Activated CD8-positive, alpha-beta memory T cell treated with anti-CD3 and anti-CD28 coated beads for 4 hours (primary cell): ENCODE data around the gene PIMREG.

Experiments
- DNase-seq, 2 donors: peaks; one replicate each; pipeline ENCODE4 v3.0.0-alpha.2; 2020; ENCODE audit warnings: low read depth in 2 of 2

The PIMREG gene

DNA sequence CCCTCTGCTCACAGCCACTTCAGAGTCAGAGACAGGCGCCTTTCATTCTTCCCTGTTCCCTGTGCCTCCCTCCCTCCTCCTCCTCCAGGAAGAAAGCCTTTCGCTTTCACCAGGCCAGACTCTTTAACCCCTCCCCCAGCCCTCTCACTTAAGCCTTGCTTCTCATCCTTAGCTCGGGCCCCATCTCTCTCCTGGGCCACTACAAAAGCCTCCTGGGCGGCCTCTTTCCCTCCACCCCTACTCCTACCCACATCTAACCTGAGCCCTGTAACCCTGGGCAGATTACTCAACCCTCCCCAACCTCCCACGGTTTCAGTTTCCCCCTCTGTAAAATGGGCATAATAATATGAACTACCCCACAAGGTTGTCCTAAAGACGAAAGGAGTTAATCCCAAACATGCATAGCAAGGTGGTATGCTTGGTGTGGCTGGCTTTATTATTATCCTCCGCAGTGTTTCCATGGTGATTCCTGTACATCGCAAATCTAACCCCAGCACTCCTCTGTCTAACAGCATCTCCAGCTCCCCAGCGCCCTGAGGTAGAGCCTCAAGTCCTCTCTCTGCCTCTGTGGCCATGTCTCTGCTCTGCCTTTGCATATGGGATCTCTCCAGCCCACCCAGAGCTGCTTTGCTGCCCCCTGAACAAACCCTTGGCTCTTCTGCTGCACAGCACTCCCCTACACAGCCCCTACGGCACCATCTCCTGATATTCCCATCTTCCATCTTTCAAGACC, 17.7 kb downstream of the PIMREG start:
- DNase-seq = no peak

DNA sequence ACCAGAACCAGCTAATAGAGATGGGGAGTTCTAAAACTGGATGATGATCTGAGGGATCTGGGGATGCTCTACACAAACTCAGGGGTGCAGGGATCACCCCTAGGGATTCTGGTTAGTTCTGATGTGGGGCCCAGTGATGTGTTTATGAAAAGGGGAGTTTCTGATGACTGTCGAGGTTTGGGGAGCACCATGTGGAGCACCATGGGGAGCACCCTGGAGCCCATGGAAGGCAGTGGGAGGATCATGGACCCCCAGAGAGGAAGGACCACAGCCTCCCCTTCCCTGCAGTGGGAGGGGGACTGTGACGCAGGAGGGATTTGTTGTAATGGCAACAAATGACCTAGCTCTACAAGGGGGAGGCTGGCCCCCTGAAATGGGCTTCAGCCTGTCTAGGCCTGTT, 18.4 kb downstream of the PIMREG start:
- DNase-seq = no peak

DNA sequence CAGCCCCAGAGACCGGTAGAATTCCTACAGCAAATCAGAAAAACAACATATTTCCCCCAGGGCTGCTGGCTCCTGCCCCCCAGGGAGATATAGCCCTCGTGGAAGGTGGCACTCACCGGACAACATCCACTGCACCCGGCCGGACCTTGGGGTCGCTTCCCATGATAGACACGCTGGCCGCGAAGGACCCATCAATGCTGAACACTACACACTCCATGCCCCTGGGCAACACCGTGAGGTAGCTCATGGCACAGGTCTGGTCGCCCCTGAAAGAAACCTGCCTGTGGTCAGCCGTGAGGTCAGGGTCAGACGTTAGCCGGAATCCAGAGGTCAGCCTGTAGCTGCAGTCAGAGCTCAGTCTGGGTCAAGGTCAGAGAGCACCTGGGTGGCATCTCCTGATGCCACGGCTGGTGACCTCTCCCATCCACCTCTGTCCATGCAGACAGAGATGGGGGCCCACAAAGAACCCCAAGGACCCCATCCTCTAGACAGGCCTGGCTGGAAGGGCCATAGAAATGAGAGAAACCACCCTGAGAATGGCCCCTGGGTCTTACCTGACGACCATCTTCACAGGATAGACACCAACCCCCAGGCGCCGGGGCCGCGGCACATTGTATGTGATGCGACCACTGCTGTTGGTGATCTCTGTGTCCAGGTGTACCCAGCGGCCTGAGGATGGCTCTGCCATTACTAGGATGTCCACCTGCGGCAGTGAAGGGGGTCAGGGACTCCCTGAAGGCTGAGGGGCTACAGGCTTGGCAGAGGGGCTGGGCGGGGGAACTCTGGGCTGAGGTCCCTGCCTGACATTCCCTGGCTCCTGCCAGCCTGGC, 19.6 kb downstream of the PIMREG start:
- DNase-seq = no peak

DNA sequence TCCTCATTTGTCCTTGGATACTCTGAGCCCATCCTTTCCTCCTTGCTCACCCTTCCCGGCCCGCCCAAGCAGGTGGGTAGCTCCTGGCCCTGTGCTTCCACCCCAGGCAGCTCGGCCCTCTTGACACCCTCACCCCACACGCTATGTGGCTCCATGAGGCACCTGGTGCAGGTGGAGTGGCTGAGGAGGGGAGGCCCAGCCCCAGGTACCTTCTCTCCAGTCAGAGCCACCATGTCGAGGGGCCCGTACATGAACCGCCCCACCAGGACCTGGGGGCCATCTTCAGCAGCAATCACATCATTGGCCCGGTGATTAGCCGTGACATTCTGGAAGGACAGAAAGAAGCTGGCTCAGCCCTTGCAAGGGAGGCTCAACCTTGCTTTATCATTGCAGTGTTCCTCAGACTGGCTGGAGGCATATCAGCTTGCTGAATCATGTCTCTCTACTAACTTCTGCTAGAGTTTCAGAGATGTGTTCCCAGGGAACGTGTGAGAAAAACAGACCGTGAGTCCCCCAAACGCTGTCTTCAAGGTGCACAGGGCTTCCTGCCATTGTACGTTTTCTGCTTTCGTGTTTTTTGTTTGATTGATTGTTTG, 20.3 kb downstream of the PIMREG start:
- DNase-seq = no peak

DNA sequence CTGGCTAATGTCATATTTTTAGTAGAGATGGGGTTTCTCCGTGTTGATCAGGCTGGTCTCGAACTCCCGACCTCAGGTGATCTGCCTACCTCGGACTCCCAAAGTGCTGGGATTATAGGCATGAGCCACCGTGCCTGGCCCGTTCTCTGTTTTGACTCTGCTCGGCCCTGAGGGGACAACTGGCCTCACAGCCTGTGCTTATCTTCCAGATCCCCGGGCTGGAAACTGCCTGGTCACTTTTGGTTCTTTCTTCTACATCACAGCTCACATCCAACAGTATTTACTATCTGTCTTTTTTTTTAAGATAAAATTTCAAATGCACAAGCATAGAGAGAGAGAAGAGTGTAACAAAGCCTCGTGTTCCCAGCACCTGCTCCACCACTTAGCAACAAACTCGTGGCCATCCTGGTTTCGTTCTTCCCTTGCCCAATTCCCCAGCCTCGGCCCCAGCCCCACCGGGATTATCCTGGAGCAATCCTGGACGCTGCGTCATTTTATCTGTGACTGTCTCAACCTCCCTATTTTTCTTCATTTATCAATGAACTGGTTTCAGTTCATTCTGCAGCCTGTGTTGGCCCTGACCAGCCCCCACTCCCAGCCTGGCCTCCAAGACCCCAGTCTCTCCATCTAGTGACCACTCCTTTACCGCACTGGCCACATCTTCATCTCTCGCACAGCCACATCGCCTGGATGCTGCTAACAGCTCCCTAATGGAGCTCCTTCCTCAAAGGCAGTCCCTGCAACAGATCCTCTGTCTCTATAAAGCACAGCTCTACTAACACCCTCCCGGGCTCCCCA, 21.1 kb downstream of the PIMREG start:
- no peak for DNase-seq

DNA sequence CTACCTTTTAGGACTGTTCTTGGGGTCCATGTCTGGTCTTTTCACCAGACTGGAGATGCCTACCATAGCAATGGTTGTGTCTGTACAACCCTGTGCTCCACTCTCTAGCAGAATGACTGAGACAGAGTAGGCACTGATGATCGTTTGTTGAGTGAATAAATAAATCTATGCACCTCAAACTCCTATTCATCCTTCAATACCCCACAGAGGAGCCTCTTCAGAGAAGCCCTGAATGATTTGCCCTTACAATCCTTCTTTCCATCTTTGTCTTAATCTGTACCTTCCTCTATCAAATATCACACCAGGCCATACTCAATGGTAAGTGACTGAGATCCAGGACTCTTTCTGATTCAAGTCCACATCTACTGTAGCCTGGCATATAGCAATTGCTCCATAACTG, 23.3 kb downstream of the PIMREG start:
- no peak for DNase-seq

DNA sequence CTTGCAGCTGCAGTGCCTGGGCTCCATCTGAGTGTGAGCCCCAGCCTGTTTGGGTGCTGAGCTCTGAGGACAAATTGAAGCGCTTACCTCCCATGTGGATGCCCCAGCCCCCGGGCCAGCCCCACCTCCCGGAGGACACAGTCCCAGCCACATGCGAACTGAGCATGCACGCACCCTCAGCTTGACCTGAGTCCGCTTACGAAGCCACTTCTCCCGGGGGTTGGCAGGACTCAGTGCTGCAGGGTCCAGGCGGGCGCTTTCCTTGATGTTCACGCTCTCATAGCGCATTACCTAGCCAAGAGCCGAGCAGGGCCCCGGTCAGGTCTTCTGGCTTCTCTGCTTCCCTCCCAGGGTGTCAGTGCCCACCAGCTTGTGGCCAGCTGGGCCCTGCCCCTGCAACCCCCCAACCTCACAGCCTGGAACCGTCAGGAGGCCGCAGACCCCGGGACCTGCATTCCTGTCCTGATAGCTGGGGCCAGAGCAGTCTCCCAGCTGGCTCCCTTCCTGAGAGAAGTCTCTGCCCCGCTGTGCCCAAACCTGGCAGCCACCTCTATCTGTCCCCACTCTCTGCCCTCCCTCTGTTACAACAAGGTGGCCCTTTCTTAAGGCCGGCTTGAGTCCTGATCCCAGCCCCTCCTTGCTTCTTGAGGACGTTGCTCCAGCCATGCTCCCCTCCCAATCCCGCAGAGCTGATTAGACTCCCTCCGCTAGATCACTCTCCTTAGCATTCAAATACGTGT, 24.0 kb downstream of the PIMREG start:
- no peak for DNase-seq

DNA sequence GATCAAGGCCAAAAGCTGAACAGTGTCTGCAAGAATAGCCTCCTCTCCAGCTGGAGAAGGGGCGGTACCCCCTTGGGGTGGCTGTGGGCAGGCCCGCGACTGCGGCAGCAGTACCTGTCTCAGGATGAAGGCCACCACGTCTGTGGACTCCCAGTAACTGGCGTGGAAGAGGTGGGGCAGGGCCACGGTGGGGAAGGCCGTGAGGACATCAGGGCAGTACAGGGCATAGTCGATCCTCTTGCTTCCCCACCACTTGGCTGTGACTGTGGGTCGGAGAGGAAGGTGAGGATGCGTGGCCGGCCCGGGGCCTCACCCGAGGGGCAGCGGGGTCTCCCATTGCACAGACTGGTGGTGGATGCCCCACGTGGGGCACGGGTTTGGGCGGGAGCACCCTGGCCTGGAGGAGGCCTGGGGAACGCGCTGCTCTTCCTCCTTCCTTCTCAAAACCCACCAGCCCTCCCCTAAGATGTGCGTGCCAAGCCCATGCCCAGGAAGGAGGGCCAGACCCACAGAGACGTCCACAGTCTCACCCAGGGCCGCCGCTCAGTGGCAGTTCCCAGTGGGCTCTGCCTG, 26.0 kb downstream of the PIMREG start:
- DNase-seq = no peak

DNA sequence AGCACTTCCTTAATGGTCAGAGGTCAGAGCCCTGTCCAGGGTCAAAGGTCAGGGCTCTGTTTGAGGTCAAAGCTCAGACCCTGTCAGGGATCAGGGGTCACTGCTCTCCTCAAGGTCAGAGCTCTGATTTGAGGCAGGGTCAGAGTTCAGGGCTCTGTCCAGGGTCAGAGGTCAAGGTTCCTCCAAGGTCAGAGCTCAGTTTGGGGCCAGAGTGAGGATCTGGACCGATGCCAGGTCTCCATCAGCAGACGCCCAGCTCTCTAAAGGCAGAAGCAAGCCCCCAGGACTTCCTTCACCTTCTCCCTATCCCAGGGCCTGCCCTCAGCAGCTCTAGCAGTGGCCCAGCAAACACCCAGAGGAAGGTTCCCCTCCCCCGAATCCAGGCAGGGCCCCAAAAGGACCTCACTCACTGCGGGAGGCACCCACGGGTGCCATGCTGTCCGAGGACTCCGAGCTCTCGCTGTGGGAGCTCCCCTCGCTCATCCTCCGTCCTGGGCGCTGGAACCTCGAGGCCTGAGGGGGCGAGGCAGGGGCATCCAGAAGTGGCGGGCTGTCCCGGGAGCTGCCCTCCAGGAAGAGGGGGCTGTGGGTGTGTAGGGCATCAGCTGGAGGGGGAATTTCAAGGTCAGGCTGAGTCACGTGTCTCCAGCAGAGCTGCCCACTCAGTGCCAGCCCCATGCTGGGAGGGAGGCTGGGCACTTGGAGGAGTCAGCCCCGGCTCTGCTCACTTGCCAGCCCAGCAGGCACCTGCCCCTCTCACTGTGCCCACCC, 26.7 kb downstream of the PIMREG start:
- DNase-seq = no peak

DNA sequence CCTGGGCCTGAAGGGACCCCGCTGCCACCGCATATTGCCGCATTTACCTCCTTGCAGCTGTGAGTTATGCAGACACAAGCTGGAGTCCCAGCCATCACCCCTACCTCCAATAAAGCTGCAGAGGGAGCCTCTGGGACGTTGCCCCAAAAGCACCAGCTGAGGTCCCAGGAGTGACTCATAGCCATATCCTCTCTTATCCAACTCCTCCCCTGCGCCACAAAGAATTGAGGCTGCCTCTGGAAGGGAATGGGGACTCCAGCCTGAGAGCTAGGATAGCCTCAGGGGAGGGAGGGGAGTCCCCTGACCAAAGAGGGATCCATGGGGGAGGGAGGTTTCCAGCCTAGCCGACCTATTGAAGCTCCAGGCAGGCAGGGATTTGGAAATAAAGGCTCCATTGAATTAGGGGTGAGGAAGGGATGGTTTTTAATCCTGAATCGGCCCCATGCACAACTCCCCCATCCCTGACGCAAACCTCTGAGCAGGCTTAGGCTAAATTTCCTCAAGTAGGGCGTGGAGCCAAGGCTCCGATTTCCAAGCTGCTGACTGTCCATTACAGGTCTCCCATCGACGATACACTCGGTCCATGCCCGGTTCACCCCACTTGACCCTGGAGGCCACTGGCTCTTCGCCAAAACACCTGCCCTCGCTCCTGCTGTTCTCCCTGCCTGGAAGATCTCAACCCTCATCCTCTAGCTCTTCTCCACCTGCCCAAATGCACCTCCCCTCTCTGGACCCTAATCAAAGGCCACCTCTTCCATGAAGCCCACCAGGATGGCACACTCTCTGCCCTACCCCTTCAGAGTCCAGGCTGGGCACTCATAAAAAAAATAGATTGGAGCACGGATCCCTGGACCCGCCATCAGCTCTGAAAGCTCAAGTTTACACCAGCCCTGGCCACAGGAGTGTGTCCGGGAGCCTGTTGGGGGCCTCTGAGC, 27.5 kb downstream of the PIMREG start:
- no peak for DNase-seq

DNA sequence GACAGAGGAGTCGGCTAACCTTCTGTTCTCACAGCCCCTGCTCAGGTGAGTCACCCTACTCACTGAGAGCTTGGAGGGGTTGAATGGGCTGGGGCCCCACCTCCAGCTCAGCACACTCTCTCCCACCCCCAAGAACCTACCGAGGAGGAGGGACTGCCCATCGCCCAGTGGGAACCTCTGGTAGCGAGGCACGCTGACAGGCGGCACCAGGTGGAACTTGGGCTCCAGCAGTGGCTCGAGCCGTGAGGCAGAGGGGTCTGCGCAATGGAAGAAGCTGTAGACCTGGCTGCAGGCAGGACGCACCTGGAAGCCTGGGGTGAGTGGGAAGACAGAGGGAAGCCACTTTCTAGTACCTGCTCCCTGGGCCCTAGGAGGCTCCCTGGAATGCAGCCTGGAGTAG, 28.3 kb downstream of the PIMREG start:
- no peak for DNase-seq

DNA sequence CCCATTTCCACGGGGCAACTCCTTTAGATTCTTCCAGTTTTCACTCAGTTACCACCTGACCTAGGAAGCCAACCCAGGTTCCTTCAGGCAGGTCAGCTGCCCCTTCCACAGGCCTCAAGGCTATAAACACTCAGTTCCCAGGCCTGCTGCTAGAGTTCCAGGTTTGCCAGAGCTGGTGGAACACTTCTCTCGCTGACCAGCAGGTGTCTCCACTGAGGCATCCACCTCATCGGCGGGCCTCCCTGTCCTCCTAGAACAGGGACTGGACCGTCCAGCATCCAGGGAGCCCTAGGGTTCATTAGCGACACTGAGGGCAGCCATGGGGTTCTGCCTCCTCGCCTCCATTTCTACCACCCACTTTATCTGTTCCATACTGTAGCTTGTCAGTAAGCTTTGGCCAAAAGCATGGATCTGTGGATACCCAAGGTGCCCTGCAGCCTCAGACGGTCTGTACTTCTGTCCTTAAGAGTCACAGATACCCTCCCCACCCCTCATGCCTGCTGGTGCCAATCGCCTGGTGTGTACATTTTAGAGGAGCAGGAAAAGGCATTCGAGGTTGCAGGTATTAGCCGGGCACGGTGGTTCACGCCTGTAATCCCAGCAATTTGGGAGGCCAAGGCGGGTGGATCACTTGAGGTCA, 29.0 kb downstream of the PIMREG start:
- peak; percentile 25 to 30 for DNase-seq

DNA sequence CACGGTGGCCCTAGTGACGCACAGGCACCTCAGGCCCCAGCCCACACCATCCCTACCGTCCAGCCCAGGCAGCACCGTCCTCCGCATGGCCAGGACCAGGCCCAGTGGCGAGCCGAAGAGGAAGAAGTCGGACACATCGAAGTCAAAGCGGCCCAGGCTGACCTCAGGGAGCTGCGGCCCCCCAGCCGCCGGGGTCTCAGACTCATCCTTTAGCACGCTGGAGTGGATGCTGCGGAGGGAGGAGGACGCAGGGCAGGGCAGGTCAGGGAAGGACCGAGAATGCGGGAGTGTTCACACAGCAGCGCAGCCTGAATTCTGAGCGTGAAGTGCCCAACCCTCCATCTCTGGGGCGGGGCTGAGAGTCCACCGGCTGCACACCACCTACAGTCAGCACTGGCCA, 30.1 kb downstream of the PIMREG start:
- no peak for DNase-seq

DNA sequence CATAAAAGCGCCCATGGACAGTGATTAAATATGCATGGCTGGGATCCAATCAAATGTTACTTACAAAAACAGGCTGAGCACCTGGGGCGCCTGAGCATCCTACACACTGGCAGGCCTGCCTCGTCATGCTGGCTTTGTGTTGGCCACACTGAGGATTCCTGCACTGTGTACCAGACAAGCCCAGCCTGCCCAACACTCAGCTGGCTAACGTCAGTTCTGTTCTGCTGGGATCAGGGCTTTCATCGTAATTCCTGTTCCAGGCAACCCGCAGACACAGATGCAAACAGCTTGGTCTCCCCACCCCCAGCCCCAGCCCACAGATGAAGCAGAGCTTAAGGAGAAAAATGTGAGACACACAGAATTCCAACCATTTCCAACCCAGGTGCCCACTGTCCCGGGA, 30.7 kb downstream of the PIMREG start:
- DNase-seq = no peak

DNA sequence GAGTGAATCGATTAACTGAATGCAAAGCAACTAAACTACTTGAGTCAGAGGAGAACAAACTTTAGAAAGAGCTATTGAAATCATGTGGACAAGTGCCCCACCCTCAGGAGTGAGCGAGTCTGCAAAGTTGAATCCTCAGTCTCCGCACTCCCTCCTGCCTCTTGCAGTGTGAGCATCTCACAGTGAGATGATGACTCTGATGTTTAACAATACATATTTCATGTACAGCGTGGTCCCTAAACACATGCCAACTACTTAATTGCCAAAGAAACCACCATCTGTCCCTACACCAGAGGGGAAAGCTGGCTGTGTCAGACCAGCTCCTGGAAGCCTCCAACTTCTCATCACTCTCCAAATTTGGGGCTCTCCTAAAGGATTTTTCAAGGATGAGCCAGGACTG, 31.2 kb downstream of the PIMREG start:
- DNase-seq = no peak

DNA sequence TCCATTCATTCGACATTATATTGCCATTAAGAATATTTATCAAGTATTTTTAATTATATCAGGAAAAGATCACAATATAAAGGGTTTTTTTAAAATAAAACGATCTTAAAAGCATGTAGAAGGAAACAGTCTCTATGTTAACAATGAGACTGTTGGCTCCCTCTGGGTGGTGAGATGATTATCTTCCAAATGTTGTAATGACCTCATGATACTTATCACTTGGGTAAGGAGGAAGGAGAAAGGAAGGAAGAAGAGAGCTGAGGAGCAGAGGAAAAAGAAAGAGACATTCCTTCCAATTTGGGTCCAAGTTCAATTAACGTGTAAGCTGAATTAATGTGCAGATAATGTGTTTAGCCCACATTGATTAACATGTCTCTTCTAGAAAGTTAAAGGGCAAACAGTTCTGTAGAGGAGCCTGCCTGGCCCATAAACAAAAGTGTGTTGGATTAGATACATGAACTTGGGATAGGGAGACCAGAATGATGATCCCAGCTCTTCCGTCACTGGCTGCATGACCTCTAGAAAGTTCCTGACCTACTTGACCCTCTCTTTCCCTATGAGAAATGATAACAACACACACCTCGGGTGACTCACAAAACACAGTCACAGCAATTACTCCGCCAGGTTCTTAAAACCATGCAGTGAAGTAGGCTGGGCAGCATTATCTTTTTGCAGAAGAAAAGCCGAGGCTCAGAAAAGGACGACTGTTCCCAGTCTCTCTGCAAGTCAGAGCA, 32.0 kb downstream of the PIMREG start:
- no peak for DNase-seq

DNA sequence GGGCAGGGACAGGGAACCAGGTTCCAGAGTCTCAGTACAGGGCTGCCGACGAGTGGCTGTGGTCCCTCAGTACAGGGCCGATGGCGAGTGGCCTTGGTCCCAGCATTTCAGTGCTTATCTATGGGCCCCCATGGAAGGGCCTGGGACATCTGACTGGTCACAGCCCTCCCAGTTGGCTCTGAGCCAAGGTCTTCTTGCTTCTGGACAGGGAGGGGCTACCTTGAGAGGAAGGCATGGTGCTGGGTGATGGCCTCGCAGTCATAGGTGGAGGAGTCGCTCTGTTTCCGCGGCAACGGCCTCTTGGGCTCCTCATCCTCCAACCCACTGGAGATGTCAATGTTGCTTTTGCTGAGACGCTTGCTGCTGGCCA, 32.5 kb downstream of the PIMREG start:
- DNase-seq = no peak

DNA sequence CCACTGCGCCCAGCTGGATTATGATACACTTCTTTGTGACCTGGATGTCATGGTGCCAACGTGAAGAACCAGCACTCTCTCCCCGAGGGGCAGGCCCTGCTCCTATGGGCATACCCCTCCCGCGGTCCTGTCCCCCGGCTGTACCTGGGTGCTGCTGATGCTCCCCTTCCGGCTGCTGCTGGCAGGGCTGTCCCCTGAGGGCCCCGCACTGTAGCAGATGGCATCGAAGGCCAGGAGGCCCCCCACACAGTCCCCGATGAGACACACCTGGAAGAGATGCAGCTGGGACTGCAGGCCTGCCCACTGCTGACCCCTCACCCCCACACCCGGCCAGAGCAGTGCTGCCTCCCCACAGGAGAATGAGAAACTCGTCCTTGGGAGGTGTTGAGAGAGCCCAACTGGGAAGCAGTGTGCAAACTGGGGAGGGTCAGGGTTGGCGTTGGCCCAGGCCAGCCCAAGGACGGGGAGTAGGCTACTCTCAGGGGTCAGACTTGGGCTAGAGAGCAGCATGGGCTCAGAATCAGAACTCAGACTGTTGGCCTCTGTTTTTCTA, 33.7 kb downstream of the PIMREG start:
- DNase-seq = no peak
